GM18873 (cell line): ENCODE results near the gene PDE2A.

Experiments used
- ATAC-seq: cut with Tn5 transposase; IDR thresholded peaks from one replicate; pipeline ENCODE4 v1.9.1; 2021; ENCODE audit warnings: mild to moderate bottlenecking, moderate library complexity, moderate number of reproducible peaks; ENCODE audit not compliant: unreplicated experiment, low FRiP score

Gene PDE2A

GRCh38 chr11:72597721-72598120 lies 76.5 kb downstream of the PDE2A start:
- no peak for ATAC-seq

GRCh38 chr11:72595292-72595684 lies 78.9 kb downstream of the PDE2A start:
- no peak for ATAC-seq

- ATAC-seq = no peak
These were observed 79.5 kb downstream of the PDE2A start for GRCh38 chr11:72594493-72595291.

GRCh38 chr11:72592698-72593495 lies 81.3 kb downstream of the PDE2A start:
- ATAC-seq = no peak

GRCh38 chr11:72591785-72592502 lies 82.3 kb downstream of the PDE2A start:
- no peak for ATAC-seq

GRCh38 chr11:72591023-72591422 lies 83.2 kb downstream of the PDE2A start:
- no peak for ATAC-seq

GRCh38 chr11:72589802-72590761 lies 84.1 kb downstream of the PDE2A start:
- no peak for ATAC-seq

- no peak for ATAC-seq
These were observed 85.5 kb downstream of the PDE2A start for GRCh38 chr11:72588421-72589410.

GRCh38 chr11:72587696-72588095 lies 86.5 kb downstream of the PDE2A start:
- no peak for ATAC-seq

GRCh38 chr11:72586321-72587090 lies 87.7 kb downstream of the PDE2A start:
- no peak for ATAC-seq

- ATAC-seq = no peak
These were observed 88.4 kb downstream of the PDE2A start for GRCh38 chr11:72585762-72586311.

- no peak for ATAC-seq
These were observed 89.2 kb downstream of the PDE2A start for GRCh38 chr11:72584939-72585597.

- ATAC-seq = no peak
These were observed 89.8 kb downstream of the PDE2A start for GRCh38 chr11:72584293-72584938.

- no peak for ATAC-seq
These were observed 90.5 kb downstream of the PDE2A start for GRCh38 chr11:72583616-72584292.

GRCh38 chr11:72583177-72583553 lies 91.1 kb downstream of the PDE2A start:
- ATAC-seq = no peak
